Stimulated activated CD8-positive, alpha-beta memory T cell treated with anti-CD3 and anti-CD28 coated beads, Interleukin-15, amount 100 ng/mL, for 24 hours (primary cell): ENCODE results near the gene SSBP4.
"Not testable (repeated sequence)": the region's sequence is repeated elsewhere in the genome, so short reads cannot be mapped to it uniquely, and the experiment has no call there.

ENCODE experiments used
- DNase-seq: peaks from one replicate; pipeline ENCODE4 v3.0.0-alpha.2; 2020; ENCODE audit warnings: low read depth

Gene SSBP4

GRCh38 chr19:18419195-18419698, at the start of gene SSBP4:
SSBP4 (plus strand) TSS chr19:18419398; CDS start chr19:18419649, 251 bp downstream.
- DNase-seq = peak; percentile 53

GRCh38 chr19:18373407-18373891, 45.7 kb upstream of the SSBP4 start:
- DNase-seq = no peak

DNA sequence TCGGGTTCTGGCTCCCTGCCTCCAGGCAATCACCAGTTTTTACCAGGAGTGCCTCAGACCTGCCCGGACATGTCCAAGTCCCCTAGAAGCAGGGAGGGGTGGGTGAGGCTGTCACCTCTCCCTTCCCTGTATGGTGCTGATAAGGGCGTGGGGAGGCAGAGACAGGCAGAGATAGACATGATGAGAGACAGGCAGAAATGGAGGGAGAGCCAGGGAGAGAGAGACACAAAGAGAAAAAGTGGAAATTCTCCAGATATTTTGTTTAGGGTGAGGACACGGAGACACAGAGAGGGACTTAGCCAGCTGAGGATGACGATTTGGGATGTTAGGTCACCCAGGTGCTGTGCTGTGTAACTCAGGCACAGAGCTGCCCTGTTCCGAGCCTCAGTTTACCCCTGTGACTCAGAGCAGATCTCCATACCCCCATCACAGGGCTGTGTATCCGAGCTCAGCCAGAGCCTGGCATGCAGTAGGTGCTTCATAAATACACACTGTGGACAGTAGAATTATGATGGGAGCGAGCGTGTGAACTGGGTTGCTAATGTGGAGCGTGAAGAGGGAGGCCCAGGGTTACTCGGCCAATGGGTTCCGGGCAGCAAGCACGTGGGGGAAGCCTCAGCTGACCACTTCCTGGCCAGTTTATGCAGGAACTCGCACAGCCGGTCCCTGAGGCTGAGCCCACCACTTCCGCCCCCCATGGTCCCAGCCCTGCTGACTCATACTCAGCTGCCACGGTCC, 45.1 kb upstream of the SSBP4 start:
- peak; percentile 14 for DNase-seq

GRCh38 chr19:18377026-18377425, 42.2 kb upstream of the SSBP4 start:
- DNase-seq = no peak

GRCh38 chr19:18379803-18380747, 39.1 kb upstream of the SSBP4 start:
- no peak for DNase-seq

DNA sequence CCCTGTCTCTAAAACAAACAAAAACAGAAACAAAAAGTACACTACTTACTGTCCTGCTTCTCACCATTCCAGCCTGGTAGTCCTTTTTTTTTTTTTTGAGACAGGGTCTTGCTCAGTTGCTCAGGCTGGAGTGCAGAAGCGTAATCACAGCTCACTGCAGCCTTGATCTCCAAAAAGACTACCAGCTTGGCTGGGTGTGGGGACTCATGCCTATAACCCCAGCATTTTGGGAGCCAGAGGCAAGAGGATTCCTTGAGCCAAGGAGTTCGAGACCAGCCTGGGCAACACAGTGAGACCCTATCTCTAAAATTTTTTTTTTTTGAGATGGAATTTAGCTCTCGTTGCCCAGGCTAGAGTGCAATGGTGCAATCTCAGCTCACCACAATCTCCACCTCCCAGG, 38.4 kb upstream of the SSBP4 start:
- DNase-seq = no peak

DNA sequence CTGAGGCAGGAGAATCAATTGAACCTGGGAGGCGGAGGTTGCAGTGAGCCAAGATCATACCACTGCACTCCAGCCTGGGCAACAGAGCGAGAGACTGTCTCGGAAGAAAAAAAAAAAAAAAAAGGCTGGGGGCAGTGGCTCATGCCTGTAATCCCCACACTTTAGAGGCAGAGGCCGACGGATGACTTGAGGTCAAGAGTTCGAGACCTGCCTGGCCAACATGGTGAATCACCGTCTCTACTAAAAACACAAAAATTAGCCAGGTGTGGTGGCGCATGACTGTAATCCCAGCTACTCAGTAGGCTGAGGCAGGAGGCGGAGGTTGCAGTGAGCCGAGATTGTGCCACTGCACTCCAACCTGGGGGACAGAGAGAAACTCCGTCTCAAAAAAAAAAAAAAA, 35.6 kb upstream of the SSBP4 start:
- DNase-seq = not testable (repeated sequence)

DNA sequence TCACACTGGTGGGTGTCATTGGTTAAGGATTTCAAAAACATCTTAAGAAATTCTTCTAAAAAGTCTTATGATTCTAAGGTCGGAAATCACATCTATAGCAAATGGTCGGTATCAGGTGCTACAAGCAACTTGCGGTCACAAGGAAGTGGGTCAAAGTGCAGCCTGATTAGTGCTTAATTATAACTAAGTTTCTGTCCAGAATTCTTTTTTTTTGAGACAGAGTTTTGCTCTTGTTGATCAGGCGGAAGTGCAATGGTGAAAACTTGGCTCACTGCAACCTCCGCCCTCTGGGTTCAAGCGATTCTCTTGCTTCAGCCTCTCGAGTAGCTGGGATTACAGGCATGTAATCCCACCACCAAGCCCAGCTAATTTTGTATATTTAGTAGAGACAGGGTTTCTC, 34.4 kb upstream of the SSBP4 start:
- no peak for DNase-seq

GRCh38 chr19:18385359-18385674, 33.9 kb upstream of the SSBP4 start:
- no peak for DNase-seq

DNA sequence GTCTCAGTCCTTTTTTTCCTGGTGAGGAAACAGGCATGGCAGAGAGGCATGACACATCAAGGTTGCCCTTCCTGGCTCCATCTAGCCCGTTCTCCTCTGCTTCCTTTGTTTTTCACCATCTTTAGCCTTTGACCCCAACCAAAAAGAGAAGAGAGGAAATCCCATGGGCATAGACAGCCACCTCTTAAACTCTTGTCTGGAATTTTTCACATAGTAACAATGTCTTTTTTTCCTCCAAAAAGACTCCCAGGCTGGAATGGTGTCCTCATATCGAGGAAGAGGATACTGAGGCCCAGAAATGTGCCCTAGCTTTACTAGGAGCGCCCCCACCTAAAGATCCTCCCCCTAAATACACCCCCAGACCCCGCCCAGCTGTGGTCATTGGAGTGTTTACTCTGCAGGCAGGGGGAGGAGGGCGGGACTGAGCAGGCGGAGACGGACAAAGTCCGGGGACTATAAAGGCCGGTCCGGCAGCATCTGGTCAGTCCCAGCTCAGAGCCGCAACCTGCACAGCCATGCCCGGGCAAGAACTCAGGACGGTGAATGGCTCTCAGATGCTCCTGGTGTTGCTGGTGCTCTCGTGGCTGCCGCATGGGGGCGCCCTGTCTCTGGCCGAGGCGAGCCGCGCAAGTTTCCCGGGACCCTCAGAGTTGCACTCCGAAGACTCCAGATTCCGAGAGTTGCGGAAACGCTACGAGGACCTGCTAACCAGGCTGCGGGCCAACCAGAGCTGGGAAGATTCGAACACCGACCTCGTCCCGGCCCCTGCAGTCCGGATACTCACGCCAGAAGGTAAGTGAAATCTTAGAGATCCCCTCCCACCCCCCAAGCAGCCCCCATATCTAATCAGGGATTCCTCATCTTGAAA, 33.3 kb upstream of the SSBP4 start, which contains the start of gene GDF15:
Gene GDF15, plus strand, starts transcription at position 484 of the 868 bp plus-strand sequence. Its CDS starts 32 bp downstream, at position 516.
- DNase-seq = no peak

- DNase-seq = no peak
Measured at GRCh38 chr19:18386543-18387271, 32.5 kb upstream of the SSBP4 start.

- peak; percentile 76 for DNase-seq
Measured at GRCh38 chr19:18388100-18388959, 30.9 kb upstream of the SSBP4 start.

GRCh38 chr19:18388960-18389725, 30.1 kb upstream of the SSBP4 start:
- DNase-seq = no peak

GRCh38 chr19:18389726-18390064, 29.5 kb upstream of the SSBP4 start:
- DNase-seq = no peak

DNA sequence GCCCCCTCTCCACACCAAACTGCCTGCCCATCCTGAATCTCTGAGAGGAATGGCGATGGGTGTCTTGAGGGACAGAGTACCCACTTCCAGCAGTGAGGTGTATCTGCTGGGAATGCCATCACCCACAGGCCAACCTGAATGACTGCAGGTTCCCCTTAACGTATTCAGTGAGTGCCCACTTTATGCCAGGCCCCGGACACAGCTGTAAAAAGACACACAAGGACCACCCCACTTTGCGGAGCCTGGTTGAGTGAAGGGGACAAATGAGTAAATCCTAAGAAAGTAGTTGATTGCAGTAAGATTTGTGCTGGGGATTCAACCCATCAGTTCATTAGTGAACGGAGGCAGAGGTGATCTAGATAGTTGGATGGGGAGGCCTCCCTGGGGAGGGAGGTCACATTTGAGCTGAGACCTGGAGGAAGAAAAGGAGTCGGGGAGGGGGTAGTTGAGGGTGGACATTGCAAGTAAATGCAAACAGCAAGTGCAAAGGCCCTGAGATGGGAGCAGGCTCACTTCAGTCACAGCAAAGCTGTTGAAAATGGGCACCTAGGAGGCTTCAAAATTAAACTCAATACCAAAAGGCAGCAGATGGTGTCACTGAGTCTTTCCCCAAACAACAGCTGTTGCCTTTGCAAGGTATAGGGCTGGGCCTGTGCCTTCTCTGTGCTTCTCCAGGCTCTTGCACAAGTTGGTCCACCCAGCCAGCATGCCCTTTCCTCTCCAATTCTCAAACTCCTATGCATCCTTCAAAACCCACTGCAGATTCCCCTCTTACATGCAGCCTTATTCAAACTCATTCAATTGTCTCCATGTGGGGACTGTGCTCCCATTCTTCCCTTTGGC, 28.9 kb upstream of the SSBP4 start:
- no peak for DNase-seq

DNA sequence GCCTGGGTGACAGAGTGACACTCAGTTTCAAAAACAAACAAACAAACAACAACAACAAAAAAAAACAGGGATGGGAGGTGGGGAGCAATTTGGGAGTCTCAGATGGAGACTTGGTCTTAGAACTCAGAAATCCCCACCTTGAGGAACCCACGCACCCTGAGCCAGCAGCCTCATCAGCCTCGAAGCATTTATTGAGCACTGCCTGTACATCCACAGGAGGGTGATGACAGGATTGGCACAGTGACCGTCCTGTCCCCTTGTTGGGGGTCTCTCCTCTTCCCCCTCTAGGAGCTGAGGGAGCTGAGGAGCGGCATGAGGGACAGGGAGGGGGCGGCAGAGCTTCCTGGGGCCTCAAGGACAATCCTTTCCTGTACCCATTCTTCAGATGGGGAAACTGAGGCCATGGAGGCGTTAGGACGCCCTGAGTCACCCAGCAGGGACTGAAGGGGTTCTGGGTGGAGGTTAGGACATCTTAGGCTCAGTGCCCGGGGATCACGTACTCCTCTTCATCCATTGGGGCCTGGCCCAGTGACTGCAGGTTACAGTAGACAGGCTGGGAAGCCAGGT, 27.6 kb upstream of the SSBP4 start:
- DNase-seq = no peak

DNA sequence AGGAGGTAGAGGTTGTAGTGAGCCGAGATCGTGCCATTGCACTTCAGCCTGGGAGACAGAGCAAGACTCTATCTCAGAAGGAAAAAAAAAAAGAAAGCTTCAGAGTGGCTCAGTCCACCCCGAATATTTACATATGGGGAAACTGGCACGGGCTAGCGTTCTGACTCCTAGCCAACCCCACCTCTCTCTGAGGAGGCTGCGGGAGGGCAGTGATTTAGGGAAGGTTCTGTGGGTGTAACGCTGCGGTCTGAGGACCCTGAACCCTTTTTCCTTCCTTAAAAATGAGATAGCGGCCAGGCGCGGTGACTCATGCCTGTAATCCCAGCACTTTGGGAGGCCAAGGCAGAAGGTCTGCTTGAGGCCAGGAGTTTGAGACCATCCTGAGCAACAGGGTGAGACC, 26.8 kb upstream of the SSBP4 start:
- DNase-seq = no peak

DNA sequence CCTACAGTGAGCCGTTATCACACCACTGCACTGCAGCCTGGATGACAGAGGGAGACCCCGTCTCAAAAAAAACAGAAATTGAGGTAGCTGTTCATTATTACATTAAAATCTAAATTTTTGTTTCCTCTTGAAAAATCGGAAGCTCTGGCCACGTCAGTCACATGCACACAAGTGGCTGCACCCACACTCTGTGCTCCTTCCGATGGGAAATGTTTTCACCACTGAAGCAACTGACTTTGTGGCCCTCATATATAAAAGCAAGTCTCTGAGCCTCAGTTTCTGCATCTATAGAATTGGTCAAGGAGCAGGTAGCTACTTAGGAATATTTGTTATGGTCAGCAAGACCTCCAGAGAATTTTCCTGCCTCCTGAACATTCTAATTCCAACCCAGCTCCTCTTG, 26.3 kb upstream of the SSBP4 start:
- no peak for DNase-seq
